Adrenal gland (tissue), 5 donors: Measurements from ENCODE around the gene PSMB11.

ENCODE experiments used
- POLR2A ChIP-seq, 2 donors: fragments of 450-650 bp; IDR thresholded peaks; one replicate each; pipeline ENCODE4 v1.6.1; 2017; ENCODE audit warnings: antibody characterized with exemption in 2 of 2, mild to moderate bottlenecking in 2 of 2, moderate library complexity in 1 of 2
- TF ChIP-seq, protein P1 (sequence below), 6 experiments: fragments of 450-650 bp in 4 of 6; fragments of 200-600 bp in 2 of 6; sonication (generic) in 1 of 6; IDR thresholded peaks; 1 replicate in 5 of 6; 2 replicates in 1 of 6; pipeline versions ENCODE4 v1.5.1 to v1.8.0; 2016 to 2021; ENCODE audit warnings: antibody characterized with exemption in 6 of 6, mild to moderate bottlenecking in 2 of 6, moderate library complexity in 1 of 6
- donor health status: DM: no; HTN: no; CAD: no.

DNA sequence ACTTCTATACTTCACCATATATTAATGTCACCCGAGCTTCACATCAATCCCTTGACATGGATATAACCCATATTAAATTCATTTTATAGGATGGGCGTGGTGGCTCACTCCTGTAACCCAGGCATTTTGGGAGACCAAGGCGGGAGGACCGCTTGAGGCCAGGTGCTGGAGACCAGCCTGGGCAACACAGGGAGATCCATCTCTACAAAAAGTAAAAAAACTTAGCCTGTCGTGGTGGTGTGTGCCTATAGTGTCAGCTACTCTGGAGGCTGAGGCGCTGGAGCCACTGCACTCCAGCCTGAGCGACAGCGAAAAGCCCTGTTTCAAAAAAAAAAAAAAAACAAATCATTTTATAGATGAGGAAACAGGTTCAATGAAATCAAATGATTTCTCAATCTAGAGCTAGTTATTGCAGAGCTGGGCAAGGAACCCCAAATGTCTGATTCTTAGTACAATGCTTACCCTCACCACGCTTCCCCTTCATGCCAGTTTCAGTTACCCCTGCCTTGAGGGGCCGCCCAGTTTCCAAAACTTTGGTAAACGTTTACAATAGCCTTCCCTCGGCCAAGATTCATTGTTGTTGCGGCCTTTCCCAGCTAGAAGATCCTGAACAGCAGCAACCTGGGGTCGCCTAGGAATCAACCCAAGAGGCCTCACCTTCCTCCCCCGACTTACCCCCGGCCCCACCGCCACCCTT is 8.1 kb upstream of the PSMB11 start:
- TF ChIP-seq, protein P1, sequence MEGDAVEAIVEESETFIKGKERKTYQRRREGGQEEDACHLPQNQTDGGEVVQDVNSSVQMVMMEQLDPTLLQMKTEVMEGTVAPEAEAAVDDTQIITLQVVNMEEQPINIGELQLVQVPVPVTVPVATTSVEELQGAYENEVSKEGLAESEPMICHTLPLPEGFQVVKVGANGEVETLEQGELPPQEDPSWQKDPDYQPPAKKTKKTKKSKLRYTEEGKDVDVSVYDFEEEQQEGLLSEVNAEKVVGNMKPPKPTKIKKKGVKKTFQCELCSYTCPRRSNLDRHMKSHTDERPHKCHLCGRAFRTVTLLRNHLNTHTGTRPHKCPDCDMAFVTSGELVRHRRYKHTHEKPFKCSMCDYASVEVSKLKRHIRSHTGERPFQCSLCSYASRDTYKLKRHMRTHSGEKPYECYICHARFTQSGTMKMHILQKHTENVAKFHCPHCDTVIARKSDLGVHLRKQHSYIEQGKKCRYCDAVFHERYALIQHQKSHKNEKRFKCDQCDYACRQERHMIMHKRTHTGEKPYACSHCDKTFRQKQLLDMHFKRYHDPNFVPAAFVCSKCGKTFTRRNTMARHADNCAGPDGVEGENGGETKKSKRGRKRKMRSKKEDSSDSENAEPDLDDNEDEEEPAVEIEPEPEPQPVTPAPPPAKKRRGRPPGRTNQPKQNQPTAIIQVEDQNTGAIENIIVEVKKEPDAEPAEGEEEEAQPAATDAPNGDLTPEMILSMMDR (IDR thresholded peaks at IDR 0.05), result no peak
- no peak for TF ChIP-seq POLR2A (IDR thresholded peaks at IDR 0.05)
